GM19328 (cell line): ENCODE measurements around the gene ZNF385D.
"Not testable (repeated sequence)": the region's sequence is repeated elsewhere in the genome, so short reads cannot be mapped to it uniquely, and the experiment has no call there.

Experiments used
- ATAC-seq: cut with Tn5 transposase; IDR thresholded peaks from one replicate; pipeline ENCODE4 v1.9.1; 2021; ENCODE audit warnings: mild to moderate bottlenecking, moderate library complexity; ENCODE audit not compliant: unreplicated experiment

ZNF385D gene

DNA sequence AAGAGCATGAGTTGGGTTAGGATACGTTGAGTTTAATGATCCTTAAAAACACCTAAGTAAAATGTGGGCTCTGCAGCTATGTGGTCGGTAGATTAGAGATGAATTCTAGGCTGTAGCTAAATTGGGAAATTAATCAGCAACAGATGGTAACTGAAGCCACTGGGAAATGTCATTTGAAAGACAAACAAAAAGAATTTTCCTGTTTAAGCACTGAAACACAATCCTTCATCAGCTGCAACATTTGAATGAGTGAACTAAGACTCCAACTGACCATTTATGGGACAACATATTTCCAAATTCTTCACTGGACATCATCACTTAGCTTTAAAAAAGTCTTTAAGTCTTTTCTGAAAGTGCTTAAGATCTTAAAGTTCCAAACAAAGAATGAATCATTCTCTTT, 226.9 kb downstream of the ZNF385D start:
- no peak for ATAC-seq

DNA sequence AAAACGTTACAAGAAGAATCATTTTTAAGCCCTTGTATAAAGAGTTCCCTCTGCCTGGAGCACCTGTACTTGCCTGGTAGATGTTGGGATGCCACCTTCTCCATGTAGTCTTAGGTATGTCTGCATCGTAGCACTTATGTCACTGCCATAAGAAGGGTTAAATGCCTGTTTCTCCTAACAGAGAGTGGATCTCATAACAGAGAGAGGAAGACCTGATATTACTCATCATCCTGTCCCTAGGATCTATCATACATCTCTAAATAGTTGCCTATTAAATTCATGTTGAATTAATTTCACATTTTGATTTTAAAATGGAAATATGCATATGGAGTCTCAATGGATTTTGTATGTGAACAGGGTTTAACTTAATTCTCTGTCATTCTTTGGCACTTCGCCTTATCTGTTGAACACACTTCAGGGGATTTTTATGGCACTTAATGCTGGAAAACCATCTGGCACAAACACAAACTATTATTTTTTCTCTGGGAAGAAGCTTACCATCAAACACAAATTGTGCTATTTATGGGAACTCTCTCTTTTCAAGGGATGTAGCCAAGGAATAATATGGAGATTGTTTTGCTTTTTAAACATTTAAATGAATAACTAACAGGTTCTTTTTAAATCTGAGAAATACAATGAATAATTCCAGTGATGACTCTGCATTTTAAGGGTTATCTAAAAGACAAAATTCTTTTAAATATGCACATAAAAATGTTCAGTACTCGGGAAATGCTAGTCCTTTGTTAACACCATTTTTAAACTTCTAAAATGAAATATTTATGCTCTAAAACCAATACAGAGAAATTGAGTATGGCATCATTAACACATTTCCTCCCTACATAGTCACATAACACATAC, 230.7 kb downstream of the ZNF385D start:
- ATAC-seq, result no peak

DNA sequence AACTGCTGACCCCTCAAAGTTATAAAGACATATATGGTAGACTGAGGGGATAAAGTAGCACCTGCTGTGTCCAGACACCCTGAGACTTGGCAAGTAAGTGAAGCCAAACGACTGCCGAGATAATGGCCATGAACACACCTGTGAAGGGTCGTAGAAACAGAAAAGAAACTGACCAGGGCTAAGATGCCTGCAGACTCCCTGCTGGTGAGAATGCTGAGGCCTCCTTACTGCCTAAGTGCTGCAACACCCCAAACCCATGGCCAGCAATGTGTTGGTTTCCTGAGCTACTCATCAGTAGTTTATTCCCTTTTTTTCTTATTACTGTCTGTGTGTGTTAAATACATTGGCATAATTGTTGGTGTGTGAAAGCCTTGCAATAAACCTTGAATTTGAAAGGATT, 233.8 kb downstream of the ZNF385D start:
- no peak for ATAC-seq

DNA sequence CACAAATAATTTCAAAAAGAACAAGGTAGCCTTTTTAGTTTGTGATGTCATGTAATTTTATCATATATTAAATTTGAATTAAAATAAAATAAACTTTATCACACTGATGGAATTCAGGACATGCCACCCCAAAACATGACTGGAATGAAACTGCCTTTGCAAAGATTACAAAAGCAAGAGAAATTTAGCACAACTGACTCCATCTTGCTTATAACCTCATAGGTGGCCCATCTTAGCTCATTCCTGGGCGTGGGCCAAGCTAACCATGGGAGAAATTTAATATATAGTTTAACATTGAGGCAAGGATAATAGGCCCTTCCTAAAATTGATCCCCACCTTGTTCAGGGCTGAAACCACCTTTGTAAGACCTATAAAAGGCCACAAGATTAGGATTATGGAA, 235.6 kb downstream of the ZNF385D start:
- no peak for ATAC-seq

DNA sequence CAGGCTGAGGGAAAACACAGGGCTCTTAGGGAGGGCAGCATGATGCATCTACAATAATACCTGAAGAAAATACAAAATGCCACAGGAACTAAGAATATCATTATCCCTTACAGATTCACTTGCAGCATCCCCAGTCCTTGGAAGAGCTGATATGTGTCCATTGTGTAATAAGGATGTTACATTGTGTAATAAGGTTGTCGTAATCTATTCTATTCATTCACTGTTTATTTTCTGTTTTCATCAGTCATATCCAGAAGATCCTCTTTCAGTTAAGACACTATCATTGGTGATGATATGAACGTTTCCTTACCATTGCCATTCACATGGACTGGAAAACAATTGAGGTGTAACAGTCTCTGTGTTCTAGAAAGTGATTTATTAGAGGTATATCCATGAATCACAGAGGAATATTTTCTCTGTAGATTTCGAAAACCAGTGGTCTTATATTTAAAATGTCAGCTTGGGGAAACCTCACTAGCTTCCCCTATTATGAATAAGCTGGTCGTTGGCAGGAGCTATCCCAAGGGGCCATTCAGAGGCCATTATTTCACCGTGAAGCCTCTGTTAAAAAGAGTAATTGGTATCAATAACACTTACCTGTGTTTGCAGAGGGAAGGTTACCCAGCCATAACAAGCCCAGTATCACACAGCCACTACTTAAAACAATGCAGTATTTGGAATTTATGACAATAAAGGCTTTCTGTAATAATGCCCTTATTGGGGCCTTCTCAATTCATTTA, 241.1 kb downstream of the ZNF385D start:
- ATAC-seq, result no peak

DNA sequence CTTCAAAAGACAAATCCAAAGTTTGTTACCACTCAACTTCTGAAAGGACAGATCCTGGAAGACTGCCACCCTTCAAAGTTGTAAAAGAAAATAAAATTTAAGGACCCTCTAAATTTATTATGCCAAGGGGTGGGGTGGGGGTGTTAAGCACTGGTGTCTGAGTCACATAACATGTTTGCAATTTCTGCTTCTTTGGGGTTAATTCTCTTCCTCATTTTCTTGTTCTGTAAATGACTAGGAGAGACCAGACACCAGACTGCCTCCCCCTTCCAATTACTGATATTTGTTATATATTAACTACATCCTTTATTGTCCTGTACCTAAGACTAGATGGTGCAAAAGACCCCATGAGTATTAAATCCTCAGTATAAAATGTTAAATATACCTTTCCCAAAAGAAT, 242.8 kb downstream of the ZNF385D start:
- no peak for ATAC-seq

DNA sequence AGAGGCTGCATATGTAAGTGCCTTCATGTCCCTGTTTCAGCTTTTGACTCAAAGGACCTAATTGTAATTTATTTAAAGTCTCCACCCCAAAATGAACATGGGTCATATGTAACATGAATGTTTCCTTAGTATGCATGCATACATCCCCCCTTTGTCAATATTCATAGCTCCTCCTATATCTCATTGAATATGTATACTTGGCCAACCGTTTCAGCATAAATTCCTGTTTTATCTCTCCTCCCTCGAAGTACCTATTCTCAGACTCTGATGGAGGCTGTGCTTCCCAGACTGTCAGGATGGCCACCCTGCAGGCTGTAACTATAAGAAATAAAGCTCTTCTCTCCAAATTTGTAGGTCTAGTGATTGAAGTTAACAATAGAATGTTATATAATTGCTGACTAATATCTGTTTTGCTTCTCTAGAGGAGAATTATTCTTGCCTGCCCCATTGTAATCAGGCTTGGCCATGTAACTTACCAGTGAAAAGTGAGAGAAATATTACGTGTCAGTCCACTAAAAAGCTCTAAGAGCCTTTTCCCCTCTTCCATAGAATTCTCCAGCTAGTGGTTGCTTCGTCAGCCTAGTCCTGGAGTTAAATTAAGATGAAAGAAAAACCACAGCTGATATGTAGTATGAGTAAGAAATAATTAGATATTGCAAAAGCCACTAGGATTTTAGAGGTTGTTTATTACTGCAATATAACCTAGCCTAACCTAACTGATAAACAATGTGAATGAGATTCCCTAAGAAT, 245.1 kb downstream of the ZNF385D start:
- ATAC-seq, result no peak

DNA sequence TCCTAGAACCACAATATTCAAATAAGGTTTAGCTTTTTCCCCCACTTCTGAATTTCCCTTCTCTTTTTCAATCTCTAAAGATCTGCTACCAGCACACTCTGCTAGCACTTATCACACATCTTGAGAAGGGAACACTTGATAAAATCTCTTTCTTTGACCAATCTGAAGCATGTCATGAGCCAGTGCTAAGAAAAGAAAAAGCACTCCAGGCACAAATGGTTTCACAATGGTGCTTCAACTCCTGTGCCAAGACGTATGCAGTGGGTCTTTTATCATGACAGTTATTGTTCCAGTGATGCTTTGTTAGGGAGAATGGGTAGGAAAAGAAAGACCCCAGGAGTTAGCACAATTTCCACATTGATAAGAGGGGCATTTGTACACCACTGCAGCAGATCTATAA, 248.4 kb downstream of the ZNF385D start:
- no peak for ATAC-seq

DNA sequence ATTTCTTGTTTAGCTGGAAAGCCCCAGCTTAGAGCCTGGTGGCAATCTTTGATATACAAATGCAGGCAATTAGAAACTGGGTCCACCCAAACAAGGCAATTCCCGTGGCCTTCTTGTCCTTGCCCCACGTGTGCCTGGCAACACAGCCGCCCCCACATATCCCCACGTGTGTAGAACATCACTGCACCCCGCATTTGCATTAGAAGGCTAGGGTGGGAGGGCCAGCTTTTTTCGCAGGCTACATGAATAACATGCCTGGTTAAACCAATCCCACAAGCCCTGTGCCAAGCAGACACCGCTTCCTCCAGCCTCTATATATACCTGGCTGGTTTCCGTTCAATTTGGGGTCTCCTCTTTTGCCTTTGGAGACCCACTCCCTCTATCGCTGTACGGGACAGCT, 250.2 kb downstream of the ZNF385D start:
- no peak for ATAC-seq

DNA sequence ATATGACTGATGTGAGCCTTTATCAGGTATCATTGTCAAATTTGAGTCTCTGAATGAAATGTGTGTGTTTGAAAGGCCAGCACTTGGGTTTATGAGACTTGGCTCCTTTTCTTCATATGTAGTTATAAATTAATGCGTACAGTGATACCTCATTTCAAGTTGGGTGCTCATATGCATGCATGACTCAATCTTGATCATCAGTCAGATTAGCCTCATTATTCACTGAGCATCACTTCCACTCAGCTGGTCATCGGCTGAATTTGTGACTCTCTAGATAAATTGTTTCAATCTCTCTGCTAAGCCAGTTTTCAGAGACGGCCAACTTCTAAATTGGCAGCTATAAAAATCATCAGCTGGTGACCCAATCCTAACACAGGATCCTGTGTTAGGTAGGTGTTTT, 260.3 kb downstream of the ZNF385D start:
- ATAC-seq, result not testable (repeated sequence)

DNA sequence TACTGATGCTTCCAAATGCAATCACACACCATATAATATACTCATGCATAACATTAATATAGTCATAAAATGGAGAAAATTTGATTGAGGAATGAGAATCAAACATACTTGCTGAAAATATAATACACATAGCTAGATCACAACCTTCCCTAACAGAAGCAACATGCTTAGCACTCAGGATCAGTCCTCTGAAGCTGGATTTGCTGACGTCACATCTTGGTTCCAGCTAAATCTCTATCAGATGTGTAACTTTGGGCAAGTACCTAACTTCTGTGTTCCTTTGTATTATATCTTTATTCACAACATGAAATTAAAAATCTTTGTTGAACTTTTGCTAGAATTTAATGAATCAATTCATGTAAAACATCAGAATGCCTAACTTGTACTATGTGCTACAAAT, 263.5 kb downstream of the ZNF385D start:
- ATAC-seq, result no peak

DNA sequence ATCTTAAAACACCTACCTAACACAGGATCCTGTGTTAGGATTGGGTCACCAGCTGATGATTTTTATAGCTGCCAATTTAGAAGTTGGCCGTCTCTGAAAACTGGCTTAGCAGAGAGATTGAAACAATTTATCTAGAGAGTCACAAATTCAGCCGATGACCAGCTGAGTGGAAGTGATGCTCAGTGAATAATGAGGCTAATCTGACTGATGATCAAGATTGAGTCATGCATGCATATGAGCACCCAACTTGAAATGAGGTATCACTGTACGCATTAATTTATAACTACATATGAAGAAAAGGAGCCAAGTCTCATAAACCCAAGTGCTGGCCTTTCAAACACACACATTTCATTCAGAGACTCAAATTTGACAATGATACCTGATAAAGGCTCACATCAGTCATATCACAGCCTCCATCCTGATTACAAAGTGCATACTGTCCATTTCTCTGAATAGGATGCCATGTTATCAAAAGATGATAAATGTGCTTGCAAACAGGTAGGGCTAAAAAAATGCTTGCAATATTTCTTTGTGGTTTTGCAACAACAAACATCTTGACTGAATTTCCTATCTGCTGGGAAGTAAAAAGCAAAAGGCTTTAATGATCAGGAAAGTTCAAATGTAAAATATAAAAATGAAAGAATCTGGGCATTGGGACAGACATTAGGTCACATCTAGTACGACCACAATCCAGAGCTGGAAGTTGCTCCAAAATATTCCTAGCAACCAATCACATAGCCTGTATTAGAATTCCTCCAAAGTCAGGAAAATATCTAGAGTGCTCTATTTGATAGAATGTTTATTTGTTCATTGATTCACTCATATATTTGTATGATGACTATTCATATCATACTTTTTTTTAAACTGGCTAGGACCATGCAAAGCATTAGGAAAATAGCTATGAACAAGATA, 264.7 kb downstream of the ZNF385D start:
- not testable (repeated sequence) for ATAC-seq

DNA sequence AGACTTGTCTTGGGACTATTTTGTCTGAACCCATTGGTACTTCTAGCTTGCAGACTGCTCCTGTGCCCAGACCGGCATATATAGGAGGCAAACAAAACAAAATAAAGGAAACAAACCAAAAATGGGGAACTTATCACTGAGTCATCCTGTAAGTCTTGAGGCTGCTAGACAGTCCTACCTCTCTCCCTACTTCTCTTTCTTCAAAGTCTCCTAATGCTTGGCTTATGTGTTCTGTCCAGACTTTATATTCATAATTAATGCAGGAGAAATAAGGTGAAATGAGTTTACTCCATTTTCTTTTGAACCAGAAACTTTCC, 266.2 kb downstream of the ZNF385D start:
- no peak for ATAC-seq

DNA sequence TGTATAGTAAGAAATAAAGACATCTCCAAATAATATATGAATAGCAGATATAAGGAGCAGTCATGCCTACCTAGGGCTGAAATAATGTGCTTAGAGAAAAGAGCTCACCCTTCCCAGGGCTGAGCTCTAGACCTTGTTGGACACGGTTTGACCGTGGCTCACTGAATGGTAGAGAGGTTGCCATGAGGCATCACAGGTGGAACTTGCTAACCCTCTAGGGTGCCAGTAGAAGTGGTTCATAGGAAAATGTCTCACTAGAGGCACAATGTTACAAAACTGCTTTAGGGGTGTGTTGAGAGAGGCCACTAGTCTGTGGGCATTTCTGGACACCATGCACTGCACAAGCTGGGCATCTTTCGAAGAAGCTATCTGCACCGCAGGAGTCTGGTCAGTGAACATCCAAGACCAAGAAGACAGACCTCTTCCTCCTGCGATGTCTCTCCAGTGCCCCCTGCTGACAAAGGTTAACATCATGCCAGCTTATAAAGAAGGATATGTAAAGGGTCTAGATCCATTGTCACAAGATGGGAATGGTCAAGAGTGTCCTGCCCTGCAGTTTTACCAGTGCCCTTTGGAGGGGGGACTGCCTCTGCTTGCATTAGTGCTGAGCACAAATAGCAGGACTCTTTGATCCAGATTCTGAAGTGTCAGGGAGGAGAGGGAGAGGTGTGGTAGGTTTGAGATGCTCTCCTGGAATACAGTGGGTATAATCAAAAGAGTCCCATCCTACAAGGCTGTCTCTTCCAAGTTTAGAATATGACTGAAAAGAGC, 266.8 kb downstream of the ZNF385D start:
- peak; percentile 60 for ATAC-seq

DNA sequence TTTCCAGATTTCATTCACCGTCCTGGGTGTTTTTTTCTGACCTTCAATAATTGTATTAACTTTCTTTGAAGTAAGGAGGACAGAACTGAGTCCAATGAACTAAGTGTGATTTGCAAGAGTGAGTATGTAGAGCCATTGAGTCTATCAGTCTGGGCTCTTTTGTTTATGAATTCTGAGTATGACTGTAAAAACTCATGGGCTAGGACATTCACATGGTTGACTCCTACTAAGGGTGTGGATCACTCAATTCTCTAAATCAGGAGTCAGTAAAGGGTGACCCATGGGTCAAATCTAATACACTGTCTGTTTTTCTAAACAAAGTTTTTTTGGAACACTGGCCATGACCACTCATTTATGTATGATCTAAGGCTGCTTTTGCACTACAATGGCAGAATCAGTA, 269.0 kb downstream of the ZNF385D start:
- no peak for ATAC-seq

DNA sequence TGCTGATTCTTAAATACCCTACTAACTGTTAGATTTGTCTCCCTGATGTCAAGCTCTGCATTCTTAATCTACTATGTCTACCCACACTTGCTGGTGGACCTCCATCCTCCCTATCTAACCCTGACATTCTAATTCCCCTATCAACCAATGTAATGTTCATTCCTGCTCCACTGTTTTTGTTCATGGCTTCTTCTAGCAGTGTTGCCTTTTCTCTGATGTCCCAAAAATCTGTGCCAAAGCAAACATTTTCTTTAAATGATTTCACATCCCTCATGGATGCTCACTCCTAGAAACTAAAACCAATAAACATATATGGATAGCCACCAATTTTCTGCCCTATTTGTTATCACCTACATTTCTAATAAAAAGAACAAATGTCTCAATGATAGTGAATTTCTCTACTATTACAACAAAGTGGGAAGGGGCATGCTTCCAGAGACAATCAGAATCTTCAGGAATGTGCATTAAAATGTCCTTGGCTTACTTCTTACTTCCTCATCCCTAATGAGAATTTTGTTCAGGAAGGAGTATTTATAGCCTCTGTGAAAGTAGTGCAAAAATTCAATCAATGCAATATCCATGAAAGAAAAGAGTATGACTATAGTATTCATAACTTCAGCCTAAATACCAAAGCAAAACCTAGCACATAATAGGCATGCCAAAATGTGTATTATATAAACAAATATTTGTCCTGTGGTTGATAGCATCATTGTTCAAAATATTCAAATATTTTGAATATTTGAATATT, 273.3 kb downstream of the ZNF385D start:
- no peak for ATAC-seq

DNA sequence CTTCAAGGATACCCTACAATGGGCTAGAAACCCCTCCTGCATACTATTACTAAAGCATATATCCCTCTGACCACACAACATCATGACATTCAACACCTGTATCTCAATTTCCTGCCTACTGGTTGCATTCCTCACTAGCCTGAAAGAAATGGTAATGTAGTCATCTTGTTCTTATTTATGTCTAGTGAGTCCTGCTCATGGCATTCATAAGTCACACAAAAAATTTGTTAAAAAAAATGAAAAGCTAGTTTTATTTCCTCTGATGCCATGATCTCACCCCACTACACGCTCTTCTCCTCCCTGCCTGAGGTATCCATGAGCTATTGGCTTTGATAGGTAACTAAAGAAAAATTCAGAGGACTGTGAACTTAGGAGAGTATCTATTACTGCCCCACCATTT, 284.5 kb downstream of the ZNF385D start:
- ATAC-seq, result no peak

DNA sequence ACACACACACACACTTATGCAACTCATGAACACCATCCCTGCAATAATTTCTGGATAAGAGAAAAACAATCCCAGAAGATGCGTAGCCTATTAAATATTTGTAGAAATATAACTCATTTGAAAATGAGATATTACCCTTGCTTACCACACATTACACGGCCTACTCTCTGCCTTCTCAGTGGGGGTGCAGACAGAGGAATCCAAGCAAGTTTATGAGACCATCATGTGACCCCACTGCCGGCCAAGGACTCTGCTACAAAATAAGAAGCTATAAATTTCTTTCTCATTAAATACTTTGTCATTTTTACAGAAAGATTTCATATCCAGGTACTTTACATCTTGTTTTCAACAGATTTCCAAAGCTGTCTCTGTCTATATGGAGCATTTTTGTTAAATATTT, 286.3 kb downstream of the ZNF385D start:
- no peak for ATAC-seq

DNA sequence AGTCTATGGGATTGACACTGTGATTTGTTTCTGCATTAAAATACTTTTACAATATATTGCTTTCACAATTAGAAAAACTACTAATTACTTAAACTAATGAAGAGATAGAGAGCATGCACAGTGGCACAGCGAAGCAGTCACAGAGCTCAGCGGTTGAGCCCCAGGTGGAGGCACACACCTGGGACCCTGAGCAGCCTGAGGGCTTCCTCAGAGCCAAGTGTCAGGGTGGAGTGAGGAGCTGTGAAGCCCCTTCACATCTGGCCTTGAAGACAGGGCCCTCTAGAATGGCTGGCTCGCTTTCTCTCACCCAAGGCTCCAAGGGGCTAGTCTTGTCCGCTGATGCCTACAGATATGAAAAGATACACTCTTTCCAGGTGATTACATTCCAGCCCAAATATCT, 287.7 kb downstream of the ZNF385D start:
- ATAC-seq, result no peak
